HG03575 (cell line): ENCODE data around the gene WWP2.
"Not testable (repeated sequence)": the region's sequence is repeated elsewhere in the genome, so short reads cannot be mapped to it uniquely, and the experiment has no call there.

ENCODE experiments used
- ATAC-seq: cut with Tn5 transposase; IDR thresholded peaks from one replicate; pipeline ENCODE4 v1.9.1; 2021; ENCODE audit not compliant: unreplicated experiment, insufficient number of reproducible peaks, low FRiP score; ENCODE audit errors: extremely low read depth

WWP2 gene

DNA sequence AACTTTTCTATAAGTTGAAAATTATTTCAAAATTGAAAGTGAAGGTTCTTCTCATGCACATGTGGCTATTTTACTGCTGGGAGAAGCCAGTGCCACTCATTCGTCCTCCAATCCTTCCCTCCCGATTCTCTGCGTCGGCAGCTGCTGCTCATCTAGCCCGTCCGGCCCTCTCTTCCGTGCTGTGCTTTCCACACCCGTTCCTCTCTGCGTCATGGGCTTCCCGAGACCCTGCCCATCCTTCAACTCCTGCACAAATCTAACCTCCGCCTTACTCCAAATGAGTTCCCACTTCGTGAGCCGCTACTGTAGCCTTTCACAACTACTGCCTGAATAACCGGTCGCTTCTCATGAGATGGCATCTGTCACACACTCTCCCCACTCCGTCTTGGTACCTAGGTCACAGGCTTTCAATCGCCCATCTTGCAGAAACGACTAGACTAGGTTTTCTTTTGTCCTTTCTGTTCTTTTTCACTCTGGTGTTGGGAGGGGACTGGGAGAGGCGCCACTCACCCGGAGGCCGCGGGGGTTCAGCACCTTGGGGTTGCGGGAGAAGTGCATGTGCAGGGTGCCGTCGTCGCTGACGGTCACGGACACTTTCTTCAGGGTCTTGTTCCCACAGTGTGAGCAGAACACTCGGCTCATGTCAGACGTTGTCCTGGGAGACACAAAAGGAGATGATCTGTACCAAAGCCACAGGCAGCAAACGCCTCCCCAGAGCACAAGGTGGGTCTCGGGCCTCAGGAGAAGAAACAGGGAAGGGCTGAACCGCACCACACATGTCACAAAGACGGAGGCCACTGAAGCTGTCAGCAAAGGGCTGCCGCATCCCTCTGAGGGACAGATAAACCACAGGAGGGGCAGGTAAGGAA is 17.5 kb upstream of the WWP2 start:
- no peak for ATAC-seq

DNA sequence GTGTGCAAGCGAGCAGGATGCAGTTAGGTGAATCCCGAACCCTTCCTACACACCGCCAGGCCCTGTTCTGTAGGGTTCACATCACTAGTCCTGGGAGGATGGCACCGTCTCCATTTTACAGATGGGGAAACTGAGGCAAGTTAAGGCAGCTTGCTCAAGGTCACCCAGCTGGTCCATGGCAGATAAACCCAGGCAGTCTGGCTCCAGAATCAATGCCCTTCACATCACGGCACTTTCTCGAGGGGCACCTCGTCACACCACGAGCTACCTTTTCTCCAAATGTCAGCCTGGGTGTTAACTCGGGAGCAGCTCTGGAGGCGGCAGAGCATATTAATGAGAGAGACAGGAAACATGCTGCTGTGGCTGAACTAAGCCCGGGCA is 16.9 kb upstream of the WWP2 start:
- no peak for ATAC-seq

DNA sequence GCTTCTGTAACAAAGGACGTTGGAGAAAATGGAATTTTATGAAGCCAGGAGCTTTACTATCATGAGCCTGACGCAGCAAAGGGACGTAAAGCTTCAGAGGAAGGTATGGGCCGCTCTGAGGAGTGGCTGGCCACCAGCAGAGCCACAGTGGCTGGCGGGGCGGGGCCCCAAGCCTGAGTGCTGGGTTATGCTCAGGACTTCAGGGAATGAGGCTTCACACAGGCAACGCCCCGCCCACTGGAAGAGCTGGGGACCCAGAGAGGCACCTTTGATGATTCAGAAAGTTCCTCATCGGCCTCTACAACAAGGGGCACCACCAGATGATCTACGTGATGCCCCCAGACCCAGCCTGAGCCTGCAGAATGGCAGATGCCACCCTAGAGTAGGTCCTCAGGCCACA is 16.2 kb upstream of the WWP2 start:
- ATAC-seq, result no peak

DNA sequence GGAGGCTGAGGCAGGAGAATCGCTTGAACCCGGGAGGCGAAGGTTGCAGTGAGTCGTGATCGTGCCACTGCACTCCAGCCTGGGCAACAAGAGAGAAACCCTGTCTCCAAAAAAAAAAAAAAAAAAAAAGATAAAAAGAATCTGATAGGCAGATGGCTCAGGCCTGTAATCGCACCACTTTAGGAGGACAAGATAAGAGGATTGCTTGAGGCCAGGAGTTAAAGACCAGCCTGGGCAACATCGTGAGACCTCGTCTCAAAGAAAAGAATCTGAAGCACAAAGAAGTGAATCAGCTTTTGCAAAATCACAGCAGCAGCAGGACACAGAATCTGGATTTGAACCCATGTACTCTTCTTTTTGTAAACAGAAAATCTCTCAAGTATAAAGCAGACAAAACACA is 15.0 kb upstream of the WWP2 start:
- ATAC-seq, result no peak

DNA sequence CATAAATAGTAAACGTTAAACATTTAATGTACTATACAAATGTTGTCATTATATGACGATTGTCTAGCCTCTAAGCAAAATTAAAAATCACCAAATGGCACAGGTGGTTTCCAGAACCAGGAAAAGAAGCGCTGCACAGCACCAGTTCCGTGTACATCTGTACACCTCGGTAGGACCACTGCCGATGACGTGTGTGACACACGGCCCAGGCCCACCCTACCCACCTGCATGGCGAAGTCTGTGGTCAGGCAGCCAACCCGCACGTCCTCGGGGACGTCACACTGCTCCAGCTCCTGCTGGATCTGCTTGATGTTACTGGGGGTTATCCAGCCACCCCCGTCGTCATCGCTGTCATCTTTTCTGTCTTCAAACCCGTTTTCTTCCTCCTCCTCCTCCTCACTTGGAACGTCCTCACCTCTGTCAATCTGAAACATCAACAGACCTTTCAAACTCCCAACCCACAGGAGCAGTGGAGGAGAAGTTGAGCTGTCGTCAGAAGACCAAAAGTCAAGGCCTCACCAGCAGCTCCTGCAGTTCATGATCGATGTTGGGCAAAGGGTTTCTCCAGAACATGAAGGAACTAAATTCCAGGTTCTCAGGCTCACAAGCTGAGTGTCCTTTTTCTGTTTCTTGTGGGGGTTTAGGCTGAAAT is 13.3 kb upstream of the WWP2 start:
- ATAC-seq, result no peak

DNA sequence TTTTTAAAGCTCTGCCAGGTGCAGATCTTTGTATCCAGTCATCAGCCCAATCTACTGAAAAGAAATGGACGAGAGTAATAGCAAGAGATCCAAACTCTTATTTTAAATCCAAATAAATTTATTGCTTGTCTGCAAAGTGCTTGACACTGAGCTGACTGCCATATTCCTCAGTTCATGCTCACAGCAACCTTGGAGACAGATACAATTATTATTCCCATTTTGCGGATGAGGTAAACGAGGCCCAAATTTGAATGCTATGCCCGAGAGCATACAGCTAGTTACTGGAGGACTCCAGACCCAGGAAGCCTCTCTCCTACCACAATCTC is 8.0 kb upstream of the WWP2 start:
- ATAC-seq, result no peak

DNA sequence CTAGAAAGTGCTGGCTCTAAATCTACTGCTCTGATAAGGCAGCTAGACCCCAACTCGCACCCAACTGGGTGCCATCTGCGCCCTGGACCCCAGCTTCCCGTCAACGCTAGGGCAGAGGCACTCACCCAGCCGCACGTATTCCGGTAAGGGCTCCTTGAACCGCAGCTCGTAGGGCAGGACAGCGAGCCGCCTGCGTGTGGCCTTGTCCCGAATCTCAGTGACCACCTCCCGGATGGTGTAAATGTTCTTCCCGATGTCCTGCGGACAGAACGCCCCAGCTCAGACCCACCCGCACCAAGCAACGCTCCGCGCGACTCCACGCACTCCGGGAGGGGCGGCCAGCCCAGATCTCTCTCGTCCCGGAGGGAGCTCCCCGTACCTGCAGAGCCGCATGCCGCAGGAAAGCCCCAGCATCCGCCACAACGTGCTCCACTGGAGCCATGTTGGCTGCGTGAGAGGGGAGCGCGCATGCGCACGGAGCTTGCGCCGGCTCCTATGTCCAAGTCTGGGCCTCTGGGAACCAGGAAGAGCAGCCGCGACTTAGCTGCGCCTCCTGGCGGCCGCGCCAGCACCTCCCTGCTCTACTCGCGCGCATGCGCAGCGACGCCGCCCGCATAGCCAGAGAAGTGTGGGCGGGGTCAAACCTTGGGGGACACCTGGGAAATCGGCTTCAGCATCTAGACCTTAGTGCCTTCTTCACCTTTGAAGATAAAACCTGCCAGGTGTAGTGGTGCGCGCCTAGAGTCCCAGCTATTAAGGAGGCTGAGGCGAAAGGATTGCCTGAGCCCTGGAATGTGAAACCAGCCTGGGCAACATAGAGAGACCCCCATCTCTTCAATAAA is 7.4 kb upstream of the WWP2 start, which contains the start of gene NOB1:
Gene NOB1, minus strand, starts transcription at position 458 of the 842 bp plus-strand sequence. Its CDS starts 16 bp downstream, at position 442.
- no peak for ATAC-seq

DNA sequence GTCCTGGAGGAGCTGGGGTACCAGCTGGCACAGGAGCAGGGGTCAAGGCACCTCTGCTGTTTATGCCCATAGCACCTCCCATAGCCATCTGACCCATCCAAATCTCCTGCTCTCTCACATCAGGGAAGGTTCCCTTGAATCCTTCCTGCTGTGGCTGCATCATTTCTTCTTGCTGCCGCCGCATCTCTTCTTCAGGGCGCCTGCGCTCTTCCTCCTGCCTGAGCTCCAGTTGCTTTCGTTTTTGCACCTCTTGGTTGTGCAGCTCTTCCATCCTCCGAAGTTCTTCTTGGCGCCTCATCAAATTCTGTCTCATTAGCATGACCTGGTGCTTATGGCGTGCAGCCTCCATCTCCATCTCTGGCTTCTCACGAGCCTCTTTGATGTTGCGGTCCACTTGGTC is 5.4 kb upstream of the WWP2 start:
- ATAC-seq, result no peak

DNA sequence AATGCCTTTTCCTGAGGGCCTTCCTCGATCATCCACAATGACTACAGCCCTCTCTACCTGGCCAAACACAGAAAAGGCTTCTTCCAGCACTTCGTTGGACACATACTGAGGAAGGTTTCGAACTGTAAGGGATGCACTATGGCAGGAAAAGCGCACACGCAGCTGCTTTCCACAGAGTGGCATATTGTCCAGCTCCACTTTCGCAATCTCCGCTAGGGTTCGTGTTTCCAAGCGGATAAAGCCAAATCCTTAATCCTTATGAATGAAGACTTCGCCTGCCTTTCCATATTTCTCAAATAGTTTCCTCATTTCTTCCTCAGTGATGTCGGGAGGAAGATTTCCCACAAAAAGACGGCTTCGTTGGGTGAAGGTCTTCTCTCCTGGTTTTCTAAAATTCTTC is 4.8 kb upstream of the WWP2 start:
- not testable (repeated sequence) for ATAC-seq

DNA sequence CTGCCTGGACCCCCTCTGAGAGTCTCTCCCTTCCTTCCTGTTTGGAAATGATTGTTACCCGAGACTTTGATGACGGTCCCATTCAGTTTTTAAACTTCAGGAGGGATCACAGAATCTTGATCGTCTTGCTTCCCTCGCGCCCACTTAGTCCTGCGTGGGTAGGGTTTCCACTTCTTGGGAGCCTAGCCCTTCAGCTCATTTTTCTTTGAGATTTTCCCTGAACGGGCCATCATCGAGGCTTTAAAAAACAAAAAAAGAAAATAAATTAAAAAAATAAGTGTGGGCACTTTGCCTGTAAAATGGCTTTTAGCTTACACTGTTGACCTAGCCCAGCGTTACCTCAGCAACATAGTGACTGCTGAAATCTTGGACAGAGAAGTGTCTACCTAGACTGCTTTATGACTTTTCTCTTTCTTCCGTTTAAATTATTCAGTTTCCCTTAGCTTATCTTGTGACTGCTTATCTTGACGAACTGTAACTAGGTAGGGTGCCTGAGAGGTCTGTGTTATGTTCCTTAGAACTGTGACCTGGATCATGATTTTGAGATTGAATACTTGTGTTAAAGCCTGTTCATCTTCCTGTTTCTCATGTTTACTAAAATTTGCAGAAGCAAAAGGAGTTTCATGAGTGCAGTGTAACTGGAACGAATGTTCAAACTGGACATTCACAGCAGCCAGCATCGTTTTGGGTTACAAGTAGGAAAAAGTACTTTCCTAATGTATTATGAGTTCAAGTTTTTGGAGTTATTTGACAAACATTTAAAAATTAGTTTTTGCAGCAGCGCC is 874 bp downstream of the WWP2 start:
- ATAC-seq, result no peak

DNA sequence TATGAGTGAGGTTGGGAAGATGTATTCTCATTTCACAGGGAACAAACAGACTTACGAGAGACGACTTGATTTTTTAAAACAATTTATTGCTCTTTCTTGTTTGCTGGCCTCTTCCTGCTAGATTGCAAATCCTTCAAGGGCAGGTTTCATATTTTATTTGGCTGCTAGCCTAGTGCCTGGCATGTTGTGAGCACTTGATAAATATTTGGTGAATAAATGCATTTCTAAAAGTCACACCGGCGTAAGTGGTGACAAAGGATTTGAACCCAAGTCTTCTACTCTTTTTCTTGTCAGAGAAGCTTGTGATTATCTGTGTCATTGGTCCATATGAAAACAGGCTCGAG is 1.4 kb downstream of the WWP2 start:
- ATAC-seq, result no peak

DNA sequence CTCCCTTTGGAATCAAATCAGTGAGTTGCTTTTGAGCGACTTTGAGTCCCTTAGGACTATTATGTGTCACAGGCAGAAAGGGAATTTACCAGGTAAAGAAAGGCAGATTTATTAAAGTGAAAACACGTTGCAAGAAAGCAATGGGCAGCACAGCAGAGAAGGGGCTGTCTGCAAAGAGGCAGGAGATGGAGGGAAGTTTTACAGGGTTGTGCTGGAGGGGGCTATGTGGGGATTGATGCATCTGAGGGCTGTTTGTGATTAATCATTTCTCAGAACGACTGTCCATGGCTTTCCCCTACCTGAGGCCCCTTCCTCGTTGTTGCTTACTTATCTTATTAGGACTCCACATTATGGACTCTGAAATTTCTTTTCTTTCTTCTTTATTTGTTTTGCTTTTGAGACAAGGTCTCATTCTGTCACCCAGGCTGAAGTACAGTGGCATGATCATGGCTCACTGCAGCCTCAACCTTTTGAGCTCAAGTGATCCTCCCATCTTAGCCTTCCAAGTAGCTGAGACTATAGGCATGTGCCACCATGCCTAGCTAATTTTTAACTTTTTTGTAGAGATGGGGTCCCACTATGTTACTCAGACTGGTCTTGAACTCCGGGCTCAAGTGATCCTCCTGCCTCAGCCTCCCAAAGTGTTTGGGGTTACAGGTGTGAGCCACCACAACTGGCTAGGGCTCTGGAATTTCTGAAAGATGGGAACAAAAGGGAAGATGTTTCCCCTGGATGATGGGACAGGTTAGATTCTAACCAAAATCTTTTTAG is 5.5 kb downstream of the WWP2 start:
- ATAC-seq, result no peak

DNA sequence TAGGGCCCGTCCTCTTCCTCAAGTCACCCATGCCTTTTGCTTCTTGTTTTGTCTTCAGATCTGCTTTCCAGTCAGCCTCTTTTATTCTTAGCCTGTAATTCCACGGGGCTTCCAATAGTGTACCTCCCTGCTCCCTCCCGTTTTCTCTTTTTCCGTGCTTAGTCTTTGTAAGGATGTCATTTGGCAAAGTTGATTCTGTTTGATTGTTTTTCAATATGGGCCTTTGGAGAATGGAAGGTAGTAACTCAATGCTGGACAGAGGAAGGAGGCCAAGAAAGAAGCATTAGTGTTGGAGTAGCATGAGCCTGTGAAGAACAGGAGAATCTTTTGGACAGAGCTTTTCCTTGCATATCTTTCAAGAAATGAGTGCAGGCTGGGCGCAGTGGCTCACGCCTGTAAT is 6.5 kb downstream of the WWP2 start:
- no peak for ATAC-seq

DNA sequence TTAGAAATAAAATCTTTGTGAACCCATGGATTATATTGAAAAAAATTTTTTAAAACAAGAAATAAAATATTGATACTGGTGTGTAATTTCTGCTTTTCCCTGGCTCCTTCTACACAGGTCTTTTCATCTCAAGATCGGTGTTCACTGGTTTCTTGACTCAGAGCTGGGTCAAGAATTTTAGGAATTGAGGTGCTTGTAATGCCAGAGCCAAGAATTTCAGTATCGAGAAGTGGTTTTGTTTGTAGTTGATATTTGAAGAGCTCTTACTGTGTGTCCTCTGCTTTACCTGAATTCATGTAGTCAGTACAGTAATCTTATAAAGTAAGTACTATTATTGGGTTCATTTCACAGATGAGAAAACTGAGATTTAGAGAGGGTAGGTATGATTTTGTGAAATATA is 7.3 kb downstream of the WWP2 start:
- no peak for ATAC-seq

DNA sequence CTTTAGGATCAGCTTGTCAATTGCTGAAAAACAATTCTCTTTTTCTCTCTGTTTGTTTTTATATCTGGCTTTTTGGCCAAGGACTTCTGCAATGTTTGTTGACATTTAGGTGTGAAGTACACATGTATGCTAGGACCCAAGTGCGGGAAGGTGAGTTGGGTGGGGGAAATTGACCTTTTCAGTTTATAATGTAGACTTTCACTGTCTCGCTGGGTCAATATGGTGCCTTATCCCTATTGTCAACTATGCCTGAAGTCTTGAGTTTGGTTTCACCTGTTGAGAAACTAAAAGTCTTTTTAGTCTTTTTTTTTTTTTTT is 9.5 kb downstream of the WWP2 start:
- no peak for ATAC-seq

DNA sequence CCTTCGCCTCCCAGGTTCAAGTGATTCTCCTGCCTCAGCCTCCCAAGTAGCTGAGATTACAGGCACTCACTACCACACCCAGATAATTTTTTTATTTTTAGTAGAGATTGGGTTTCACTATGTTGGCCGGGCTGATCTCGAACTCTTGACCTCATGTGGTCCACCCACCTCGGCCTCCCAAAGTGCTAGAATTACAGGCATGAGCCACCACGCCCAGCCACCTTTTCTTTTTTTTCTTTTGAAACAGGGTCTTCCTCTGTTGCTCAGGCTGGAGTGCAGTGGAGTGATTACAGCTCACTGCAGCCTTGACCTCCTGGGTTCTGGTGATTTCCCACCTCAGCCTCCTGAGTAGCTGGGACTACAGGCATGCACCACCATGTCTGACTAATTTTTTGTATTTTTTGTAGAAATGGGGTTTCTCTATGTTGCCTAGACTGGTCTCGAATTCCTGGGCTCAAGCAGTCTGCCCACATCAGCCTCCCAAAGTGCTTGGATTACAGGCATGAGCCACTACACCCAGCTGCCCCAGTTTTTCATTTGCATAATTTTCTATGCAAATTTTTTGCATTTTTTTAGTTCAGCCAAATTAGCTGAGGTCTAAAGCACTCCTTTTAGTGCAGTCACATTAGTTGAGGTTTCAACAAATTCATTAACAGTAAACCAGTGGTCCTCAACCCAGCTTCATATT is 11.3 kb downstream of the WWP2 start:
- no peak for ATAC-seq

DNA sequence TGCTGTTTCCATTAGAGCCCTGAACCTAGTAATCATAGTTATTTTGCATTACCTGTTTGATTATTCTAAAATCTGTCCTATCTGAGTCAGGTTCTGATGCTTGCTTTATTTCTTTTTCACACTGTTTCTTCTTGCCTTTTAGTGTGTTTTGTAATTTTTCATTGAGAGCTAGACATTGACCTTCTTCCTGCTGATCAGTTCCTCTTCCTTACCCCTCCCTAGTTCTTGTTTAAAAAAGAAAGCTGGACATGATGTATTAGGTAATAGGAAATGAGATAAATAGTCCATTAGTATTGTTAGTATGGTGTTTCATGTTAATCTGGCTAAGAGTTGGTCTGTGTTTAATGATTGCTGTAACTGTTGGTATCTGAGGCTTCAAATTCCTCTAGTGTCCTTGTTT is 13.4 kb downstream of the WWP2 start:
- ATAC-seq, result no peak

DNA sequence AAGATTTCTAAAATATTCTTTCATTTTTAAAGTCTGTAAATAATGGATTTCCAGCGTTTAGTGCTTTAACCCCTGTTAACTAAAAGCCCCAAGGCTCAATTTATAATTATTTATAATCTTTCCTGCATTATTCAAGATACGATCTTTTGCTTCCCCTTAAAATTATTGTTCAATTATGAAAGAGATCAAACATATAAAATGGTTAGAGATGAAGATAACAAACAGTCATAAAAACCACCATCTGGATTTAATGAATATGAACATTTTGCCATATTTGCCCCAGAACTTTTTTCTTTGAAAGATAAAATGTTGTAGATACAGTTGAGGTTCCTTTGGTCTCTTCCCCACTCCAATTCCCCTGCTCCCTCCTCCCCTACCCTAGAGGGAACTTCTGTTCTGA is 17.6 kb downstream of the WWP2 start:
- no peak for ATAC-seq
